Activated CD4-positive, alpha-beta T cell treated with anti-CD3 and anti-CD28 coated beads for 1 hour (primary cell): ENCODE data around the gene ABI2.

Experiments used
- DNase-seq: peaks from one replicate; pipeline ENCODE4 v3.0.0-alpha.2; 2020

The ABI2 gene

GRCh38 chr2:203432811-203433210 lies 104.6 kb downstream of the ABI2 start:
- DNase-seq, result no peak

GRCh38 chr2:203436496-203436895 lies 108.3 kb downstream of the ABI2 start:
- no peak for DNase-seq

GRCh38 chr2:203437511-203437910 lies 109.3 kb downstream of the ABI2 start:
- DNase-seq, result no peak

- no peak for DNase-seq
Measured at GRCh38 chr2:203438528-203438927, 110.3 kb downstream of the ABI2 start.

- DNase-seq, result no peak
Measured at GRCh38 chr2:203440671-203441070, 112.5 kb downstream of the ABI2 start.

- DNase-seq, result no peak
Measured at GRCh38 chr2:203441463-203441862, 113.3 kb downstream of the ABI2 start.

- no peak for DNase-seq
Measured at GRCh38 chr2:203442463-203442862, 114.3 kb downstream of the ABI2 start.

GRCh38 chr2:203444738-203445137 lies 116.5 kb downstream of the ABI2 start:
- DNase-seq, result no peak

- no peak for DNase-seq
Measured at GRCh38 chr2:203446071-203446481, 117.9 kb downstream of the ABI2 start.

GRCh38 chr2:203446780-203447179 lies 118.6 kb downstream of the ABI2 start:
- DNase-seq, result no peak

GRCh38 chr2:203450561-203450960 lies 122.4 kb downstream of the ABI2 start:
- no peak for DNase-seq

GRCh38 chr2:203451011-203451410 lies 122.8 kb downstream of the ABI2 start:
- no peak for DNase-seq

- no peak for DNase-seq
Measured at GRCh38 chr2:203451689-203452088, 123.5 kb downstream of the ABI2 start.

GRCh38 chr2:203453858-203454451 lies 125.8 kb downstream of the ABI2 start:
- no peak for DNase-seq

GRCh38 chr2:203455209-203455608 lies 127.0 kb downstream of the ABI2 start:
- no peak for DNase-seq

GRCh38 chr2:203461746-203462145 lies 133.6 kb downstream of the ABI2 start:
- no peak for DNase-seq

GRCh38 chr2:203462308-203462707 lies 134.1 kb downstream of the ABI2 start:
- no peak for DNase-seq

GRCh38 chr2:203463266-203463678 lies 135.1 kb downstream of the ABI2 start:
- DNase-seq, result no peak

GRCh38 chr2:203469546-203469945 lies 141.4 kb downstream of the ABI2 start:
- no peak for DNase-seq

GRCh38 chr2:203470371-203470770 lies 142.2 kb downstream of the ABI2 start:
- DNase-seq, result no peak

GRCh38 chr2:203471323-203471722 lies 143.1 kb downstream of the ABI2 start:
- DNase-seq, result no peak

- DNase-seq, result no peak
Measured at GRCh38 chr2:203476881-203477280, 148.7 kb downstream of the ABI2 start.

- no peak for DNase-seq
Measured at GRCh38 chr2:203480623-203481022, 152.4 kb downstream of the ABI2 start.

GRCh38 chr2:203484266-203485112 lies 156.3 kb downstream of the ABI2 start:
- peak; percentile 37 for DNase-seq

- no peak for DNase-seq
Measured at GRCh38 chr2:203489531-203489930, 161.3 kb downstream of the ABI2 start.
